Progenitor cell of endocrine pancreas (in vitro differentiated cells): ENCODE results near the gene NAV2. TPM values are rescaled to one million over a fixed set of nuclear protein-coding genes. Genes with fewer than 3 reads are reported as not detected.

Experiments
- DNase-seq: peaks from one replicate; pipeline ENCODE4 v3.0.0; 2021; ENCODE audit warnings: low spot score; ENCODE audit not compliant: unreplicated experiment
- H3K27ac Mint-ChIP-seq: 2 replicates; pipeline ENCODE4 v1.8.0; 2021; ENCODE audit warnings: mild to moderate bottlenecking, moderate library complexity, mixed read lengths
- H3K27me3 Mint-ChIP-seq: 2 replicates; pipeline ENCODE4 v1.8.0; 2021; ENCODE audit warnings: mixed read lengths
- H3K36me3 Mint-ChIP-seq: 2 replicates; pipeline ENCODE4 v1.8.0; 2022; ENCODE audit warnings: mixed read lengths; ENCODE audit not compliant: insufficient read depth
- H3K4me1 Mint-ChIP-seq: 2 replicates; pipeline ENCODE4 v1.8.0; 2021; ENCODE audit warnings: low read depth, mixed read lengths
- H3K4me3 Mint-ChIP-seq: 2 replicates; pipeline ENCODE4 v1.8.0; 2021; ENCODE audit warnings: low read depth, mild to moderate bottlenecking, moderate library complexity, mixed read lengths
- H3K9me3 Mint-ChIP-seq: 2 replicates; pipeline ENCODE4 v1.8.0; 2021; ENCODE audit warnings: low read depth, mixed read lengths
- total RNA-seq: library from RNA; stranded (reverse); gene quantifications from 2 replicates; pipeline ENCODE4 v1.2.1, GENCODE V29; 2021
- TF ChIP-seq, protein P1 (sequence below): fragments of 200-600 bp; sonication (generic); IDR thresholded peaks from one replicate; pipeline ENCODE4 v1.5.0; 2021; ENCODE audit warnings: antibody characterized with exemption, mild to moderate bottlenecking; ENCODE audit not compliant: unreplicated experiment

Gene NAV2
- total RNA-seq, 1 donor from 2014 or later: 88.3 TPM

DNA sequence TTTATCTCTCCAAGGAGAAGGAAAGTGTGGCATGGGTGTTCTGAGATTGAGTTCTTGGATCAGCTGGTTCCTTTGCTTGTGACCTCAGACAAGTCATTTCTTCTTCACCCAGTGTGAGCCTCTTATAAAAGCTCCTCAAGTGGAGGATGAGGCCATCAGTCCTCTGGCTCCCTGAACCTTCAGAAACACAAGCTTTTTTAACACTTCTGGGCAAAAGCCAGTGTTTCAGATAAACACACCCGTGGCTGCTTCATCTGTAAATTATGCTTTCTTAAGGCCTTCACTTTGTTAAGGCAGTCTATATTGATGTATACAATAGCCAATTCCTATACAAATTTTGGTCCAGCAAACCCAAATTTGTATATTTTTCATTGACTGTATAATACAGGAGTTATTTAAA, 267.8 kb downstream of the NAV2 start:
- H3K4me3 Mint-ChIP-seq: no peak overlapping the region

DNA sequence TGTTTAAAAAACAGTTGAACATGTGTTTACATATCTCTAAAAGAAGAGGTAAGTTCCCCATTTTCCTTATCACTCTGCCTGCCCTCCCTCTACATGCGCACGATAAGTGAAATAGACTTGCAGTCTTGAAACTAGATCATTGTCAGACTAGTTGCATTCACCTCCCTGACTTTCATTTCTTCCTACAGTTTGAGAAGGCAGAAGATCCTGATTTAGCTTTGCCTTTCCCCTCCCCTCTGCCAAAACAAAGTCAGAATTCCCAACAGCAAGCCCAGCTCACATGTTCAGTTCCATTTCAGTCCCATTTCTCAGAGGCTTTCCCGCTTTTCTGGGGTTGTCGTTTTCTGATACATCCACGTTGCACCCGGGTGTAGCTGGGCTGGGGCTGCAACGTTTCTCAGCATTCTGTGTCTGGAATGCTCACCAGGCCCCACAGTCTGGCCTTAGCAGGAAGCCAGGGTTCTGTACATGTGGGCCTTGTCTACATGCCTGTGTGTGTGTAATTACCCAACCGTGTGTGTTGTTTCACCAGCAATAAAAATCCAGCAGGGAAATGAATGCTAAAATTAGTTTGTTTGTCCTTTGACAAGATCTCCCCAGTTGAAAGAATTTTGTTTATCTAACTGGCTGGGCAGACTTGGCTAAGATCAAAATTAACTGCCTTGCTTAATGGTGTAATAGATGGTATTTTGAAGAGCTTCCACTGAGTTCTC, 268.5 kb downstream of the NAV2 start:
- no peaks in the 10 kb centered on the region for H3K36me3 Mint-ChIP-seq
- no peaks in the 10 kb centered on the region for H3K27me3 Mint-ChIP-seq
- no peak overlapping the region for H3K4me3 Mint-ChIP-seq
- DNase-seq: no peak
- H3K9me3 Mint-ChIP-seq: no peaks in the 10 kb centered on the region
- TF ChIP-seq, protein P1, sequence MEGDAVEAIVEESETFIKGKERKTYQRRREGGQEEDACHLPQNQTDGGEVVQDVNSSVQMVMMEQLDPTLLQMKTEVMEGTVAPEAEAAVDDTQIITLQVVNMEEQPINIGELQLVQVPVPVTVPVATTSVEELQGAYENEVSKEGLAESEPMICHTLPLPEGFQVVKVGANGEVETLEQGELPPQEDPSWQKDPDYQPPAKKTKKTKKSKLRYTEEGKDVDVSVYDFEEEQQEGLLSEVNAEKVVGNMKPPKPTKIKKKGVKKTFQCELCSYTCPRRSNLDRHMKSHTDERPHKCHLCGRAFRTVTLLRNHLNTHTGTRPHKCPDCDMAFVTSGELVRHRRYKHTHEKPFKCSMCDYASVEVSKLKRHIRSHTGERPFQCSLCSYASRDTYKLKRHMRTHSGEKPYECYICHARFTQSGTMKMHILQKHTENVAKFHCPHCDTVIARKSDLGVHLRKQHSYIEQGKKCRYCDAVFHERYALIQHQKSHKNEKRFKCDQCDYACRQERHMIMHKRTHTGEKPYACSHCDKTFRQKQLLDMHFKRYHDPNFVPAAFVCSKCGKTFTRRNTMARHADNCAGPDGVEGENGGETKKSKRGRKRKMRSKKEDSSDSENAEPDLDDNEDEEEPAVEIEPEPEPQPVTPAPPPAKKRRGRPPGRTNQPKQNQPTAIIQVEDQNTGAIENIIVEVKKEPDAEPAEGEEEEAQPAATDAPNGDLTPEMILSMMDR: no peak
- H3K4me1 Mint-ChIP-seq: peaks cover 33% of the 10 kb centered on the region
- H3K27ac Mint-ChIP-seq: peak overlapping the region; percentile 51

More for the DNA sequence above, 267.8 kb downstream of the NAV2 start:
- H3K27me3 Mint-ChIP-seq: no peaks in the 10 kb centered on the region
- DNase-seq: no peak
- H3K9me3 Mint-ChIP-seq: no peaks in the 10 kb centered on the region
- H3K4me1 Mint-ChIP-seq: peaks cover 34% of the 10 kb centered on the region
- no peaks in the 10 kb centered on the region for H3K36me3 Mint-ChIP-seq
- no peak overlapping the region for H3K27ac Mint-ChIP-seq
- TF ChIP-seq, protein P1: no peak

DNA sequence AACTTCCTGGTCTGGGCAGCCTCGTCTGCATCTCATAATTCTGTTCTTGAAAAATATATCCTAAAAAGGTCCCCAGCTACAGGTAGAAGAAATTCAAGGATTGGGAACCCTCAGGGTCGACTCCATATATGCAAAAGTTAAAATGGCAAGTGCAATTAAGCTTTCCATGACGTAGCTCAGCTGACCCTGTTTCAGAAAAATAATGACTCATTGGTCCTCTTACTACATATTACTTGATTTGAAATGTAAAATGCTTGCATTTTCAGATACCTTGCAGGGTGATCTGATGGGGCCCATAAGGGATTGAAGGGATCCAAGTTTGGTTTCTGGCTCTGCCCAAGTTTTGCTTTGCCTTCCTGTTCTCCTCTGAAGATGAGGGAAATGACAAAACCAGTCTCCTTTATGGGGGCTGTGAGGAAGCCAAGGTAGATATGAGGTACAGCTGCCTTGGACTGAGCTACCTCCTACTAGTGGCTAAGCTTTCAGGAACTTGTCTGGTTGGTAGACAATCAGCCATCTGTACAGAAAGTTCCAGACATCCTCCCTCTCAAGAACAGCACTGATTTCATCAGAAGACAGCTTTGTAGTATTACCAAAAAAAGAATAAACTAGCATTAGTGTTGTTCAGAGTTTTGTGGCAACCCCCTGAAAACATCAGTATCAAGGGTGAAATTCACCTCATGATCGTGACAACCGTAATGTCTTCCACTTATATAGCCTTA, 270.3 kb downstream of the NAV2 start:
- no peak for DNase-seq
- H3K4me1 Mint-ChIP-seq: peaks cover 31% of the 10 kb centered on the region
- no peaks in the 10 kb centered on the region for H3K27me3 Mint-ChIP-seq
- no peak overlapping the region for H3K4me3 Mint-ChIP-seq
- H3K27ac Mint-ChIP-seq: no peak overlapping the region
- H3K9me3 Mint-ChIP-seq: no peaks in the 10 kb centered on the region
- no peaks in the 10 kb centered on the region for H3K36me3 Mint-ChIP-seq
- TF ChIP-seq, protein P1: no peak

DNA sequence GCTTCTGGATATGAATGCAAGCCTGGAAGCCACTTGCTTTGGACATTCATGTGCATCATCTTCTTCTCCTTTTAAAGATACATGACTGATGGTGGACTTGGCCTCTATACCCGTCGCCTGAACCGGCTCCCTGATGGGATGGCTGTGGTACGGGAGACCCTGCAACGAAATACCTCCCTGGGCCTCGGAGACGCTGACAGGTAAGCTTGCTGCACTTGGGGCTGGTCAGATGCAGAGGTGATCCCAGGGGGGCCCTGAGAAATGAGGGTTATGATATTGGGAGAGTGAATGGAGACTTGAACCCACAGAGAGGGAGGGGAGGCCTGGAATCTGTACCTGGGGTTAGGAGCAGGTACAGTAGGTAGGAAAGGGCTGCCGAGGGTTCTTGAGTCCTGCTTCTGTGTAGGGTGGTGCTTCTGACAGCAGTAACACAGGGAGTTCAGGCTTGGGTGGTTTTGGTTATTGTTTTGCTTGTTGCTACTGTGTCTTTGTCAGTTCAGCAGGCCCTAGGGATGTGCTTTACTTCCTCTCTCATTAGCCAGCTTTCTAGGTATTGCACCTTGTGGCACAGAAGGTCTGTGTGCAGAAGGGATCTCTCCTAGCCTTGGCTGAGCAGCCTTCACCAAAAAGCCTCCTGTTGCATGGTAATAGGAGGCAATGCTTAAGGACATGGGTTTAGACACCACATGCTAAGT, 271.6 kb downstream of the NAV2 start:
- no peak overlapping the region for H3K27ac Mint-ChIP-seq
- H3K4me3 Mint-ChIP-seq: no peak overlapping the region
- H3K4me1 Mint-ChIP-seq: peaks cover 23% of the 10 kb centered on the region
- TF ChIP-seq, protein P1: no peak
- no peaks in the 10 kb centered on the region for H3K27me3 Mint-ChIP-seq
- H3K9me3 Mint-ChIP-seq: no peaks in the 10 kb centered on the region
- H3K36me3 Mint-ChIP-seq: peaks cover 1% of the 10 kb centered on the region
- no peak for DNase-seq

DNA sequence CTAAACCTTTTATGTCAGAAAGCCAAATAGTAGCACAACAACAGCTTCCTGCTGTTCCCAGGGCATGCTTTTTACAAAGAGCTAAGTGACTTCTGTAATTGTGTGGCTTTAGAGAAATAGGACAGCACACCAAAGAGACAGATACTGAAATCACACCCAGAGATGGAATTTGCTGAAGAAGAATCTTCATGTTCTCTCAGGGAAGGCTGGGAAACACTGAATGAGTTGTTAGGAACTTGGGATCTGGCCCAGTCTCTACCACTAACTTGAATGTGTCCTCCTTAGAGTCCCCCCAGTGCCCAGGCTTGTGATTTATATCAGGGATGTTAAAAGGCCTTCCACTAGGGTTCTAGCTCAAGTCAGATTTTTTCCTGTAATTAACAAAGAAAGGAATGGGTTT, 272.5 kb downstream of the NAV2 start:
- no peaks in the 10 kb centered on the region for H3K27me3 Mint-ChIP-seq
- TF ChIP-seq, protein P1: no peak
- DNase-seq: no peak
- H3K36me3 Mint-ChIP-seq: peaks cover 1% of the 10 kb centered on the region
- no peak overlapping the region for H3K4me3 Mint-ChIP-seq
- no peaks in the 10 kb centered on the region for H3K9me3 Mint-ChIP-seq
- no peak overlapping the region for H3K27ac Mint-ChIP-seq
- H3K4me1 Mint-ChIP-seq: peaks cover 18% of the 10 kb centered on the region
